ENCODE results near the gene GRAMD1B. TPM values are rescaled to one million over a fixed set of nuclear protein-coding genes. Genes with fewer than 3 reads are reported as not detected.

GRAMD1B gene
- total RNA-seq, 1 donor from 2014 or later: 5.5 TPM

DNA sequence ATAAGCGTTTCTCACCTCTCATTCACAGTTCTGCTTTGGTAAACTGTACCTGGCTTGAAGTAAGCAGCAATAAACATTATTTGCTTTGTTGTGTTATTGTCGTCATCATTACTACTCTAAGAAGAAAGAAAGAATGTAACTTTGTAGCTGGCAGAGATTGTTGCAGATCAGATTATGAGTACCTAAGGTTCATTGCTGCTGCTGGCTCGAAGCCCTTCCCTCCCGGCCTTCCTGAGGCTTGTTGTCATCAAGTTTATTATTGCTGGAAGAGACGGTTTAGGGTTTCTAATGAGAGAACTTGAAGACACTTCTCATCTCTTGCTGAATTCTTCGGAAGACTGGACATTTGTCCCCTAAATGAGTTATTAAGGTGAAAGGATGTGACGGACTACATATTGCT lies 101.3 kb downstream of the GRAMD1B start:
- no peak for DNase-seq (ENCODE audit: low read depth in 2 of 2)

DNA sequence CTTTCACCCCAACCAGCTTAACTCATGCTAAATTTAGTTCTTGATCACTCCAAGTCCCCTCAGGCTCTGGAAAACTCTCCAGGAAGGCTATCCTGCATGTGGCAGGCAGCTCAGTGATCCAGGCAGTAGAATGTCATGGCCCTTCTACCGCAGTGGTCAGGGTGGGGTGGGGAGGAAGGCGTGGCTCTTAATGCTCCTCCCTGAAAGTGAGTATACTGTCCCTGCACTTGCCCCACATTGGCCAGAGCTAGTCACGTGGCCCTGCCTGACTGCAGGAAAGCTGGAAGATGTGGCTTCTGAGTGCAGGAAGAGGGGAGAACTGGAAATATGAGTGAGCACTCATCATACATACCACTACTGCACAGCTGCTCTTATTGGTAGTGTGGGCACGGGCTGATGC lies 102.1 kb downstream of the GRAMD1B start:
- no peak for DNase-seq (ENCODE audit: low read depth in 2 of 2)

GRCh38 chr11:123535401-123535800 lies 105.3 kb downstream of the GRAMD1B start:
- no peak for DNase-seq (ENCODE audit: low read depth in 2 of 2)

- no peak for DNase-seq (ENCODE audit: low read depth in 2 of 2)
These were observed 106.8 kb downstream of the GRAMD1B start for GRCh38 chr11:123536690-123537437.

DNA sequence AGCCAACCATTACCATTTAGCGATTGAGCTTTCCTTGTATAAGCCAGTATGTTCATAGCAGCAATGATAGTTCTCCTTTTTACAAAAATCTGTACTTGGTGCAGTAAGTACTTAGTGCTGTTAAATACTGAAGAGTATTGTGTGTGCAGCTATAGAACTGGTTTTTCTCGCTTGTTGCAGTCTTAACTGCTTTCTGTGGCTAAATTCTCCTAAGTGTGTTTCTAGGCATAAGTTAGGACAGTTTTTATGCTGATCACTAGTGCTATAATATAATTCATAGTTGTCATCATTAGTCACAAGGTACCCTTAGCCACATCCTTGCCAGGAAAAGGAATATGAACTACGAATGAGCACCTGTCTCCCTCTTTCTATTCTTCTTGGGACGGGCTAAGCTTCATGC lies 107.7 kb downstream of the GRAMD1B start:
- DNase-seq (ENCODE audit: low read depth in 2 of 2): no peak

DNA sequence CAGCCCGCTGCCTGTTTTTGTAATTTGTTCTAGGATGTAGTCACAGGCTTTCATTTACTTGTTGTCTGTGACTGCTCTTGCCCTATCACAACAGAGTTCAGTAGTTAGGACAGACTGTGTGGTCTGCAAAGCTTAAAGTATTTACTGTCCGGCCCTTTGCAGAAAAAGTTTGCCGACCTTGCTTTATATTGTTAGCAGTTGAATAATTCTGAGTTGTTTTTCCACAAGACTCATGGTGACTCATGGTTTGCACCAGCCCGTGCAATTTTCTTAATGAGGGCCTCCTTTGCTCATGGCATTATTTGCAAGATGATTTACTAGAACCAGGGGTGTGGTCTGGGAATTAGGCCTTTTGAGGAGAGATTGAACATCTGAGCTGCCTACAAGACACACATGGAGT lies 113.7 kb downstream of the GRAMD1B start:
- no peak for DNase-seq (ENCODE audit: low read depth in 2 of 2)

GRCh38 chr11:123544631-123545375 lies 114.7 kb downstream of the GRAMD1B start:
- no peak for DNase-seq (ENCODE audit: low read depth in 2 of 2)

GRCh38 chr11:123545726-123546270 lies 115.7 kb downstream of the GRAMD1B start:
- no peak for DNase-seq (ENCODE audit: low read depth in 2 of 2)

DNA sequence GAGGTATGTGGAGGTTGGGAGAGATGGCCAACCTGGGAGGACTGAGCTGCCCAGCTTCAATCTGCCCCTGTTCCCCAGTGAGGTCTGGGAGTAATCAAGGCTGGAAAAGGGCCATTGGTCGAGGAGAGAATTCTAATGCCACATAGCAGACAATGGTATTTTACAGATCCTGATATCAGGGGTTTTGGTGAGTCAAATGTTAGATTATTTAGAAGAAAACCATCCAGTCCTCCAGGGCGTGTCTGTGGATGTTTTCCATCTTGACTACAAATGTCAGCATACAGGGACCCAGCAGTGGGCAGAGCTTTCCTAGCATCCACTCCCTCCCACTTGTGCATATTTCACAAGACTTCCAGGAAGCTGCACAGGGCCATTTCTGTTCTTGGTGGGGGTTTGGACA lies 116.4 kb downstream of the GRAMD1B start:
- no peak for DNase-seq (ENCODE audit: low read depth in 2 of 2)

- no peak for DNase-seq (ENCODE audit: low read depth in 2 of 2)
These were observed 117.1 kb downstream of the GRAMD1B start for GRCh38 chr11:123547180-123547579.

DNA sequence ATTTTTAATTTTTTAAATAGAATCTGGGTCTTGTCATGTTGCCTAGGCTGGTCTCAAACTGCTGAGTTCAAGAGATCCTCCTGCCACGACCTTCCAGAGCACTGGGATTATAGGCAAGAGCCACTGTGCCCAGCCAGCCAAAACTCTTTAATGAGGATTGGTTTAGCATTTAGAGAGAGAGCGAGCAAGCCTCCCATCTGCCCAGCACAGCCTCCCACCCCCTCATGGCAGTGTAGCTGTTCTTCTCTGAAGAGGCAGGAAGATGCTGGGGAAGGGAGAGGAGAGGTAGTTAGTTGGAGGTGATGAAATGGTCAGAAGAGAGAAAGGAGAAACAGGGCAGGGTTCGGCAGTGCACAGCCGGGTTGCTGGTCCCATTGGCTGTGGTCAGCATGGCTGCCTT lies 118.7 kb downstream of the GRAMD1B start:
- no peak for DNase-seq (ENCODE audit: low read depth in 2 of 2)

DNA sequence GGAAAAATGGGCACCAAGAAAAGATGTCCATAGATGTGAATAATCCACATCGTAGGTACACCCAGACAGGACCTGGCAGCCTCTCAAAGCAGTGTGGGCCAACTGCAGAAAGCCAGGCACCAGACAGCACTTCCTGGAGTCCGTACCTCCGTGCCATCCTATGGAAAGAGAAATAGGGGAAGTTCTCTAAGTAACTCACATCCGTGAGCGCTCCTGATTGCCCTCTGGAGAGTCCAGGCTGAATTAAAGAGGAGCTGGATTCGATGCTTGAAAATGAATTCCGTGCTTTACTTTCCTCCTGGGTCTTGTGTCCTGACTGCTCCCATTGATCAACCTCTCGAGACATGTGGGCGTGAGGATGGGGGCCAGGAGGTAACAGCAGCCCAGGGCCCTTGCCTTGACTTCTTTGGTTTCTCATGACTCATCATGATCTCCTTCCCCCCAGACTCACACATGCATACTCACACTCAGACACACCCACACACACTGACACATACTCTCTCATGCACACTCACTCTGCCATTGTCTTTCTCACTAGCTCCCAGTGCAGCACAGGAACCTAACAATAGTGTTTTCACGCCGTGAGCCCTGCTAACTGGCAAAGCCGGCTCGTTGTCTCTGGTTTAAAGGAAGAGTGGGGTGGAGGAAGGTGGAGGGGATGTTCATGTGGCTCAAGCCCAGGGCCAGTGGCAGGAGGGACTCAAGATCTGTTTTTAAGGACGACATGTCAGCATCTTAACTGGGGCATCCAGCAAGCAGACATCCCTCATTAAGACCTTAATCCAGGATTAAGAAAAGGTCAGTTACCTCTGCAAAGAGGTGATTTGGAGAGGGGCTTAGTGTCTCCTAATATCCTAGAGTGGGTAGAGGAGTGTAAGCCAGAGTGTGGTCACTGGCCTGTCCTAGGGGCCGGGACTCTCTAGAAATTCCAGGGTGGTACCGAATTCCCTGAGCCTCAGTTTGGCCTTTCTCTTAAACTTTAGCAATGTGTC lies 120.2 kb downstream of the GRAMD1B start:
- peak in 1 of 2 donors; percentile 29 for DNase-seq (ENCODE audit: low read depth in 2 of 2)

GRCh38 chr11:123551079-123551478 lies 121.0 kb downstream of the GRAMD1B start:
- DNase-seq (ENCODE audit: low read depth in 2 of 2): no peak

GRCh38 chr11:123556633-123557032 lies 126.6 kb downstream of the GRAMD1B start:
- DNase-seq (ENCODE audit: low read depth in 2 of 2): no peak

GRCh38 chr11:123558536-123559315 lies 128.7 kb downstream of the GRAMD1B start:
- DNase-seq (ENCODE audit: low read depth in 2 of 2): no peak

- DNase-seq (ENCODE audit: low read depth in 2 of 2): no peak
These were observed 129.5 kb downstream of the GRAMD1B start for GRCh38 chr11:123559523-123559955.

- peak in 1 of 2 donors; percentile 37 for DNase-seq (ENCODE audit: low read depth in 2 of 2)
These were observed 129.9 kb downstream of the GRAMD1B start for GRCh38 chr11:123560006-123560405.

DNA sequence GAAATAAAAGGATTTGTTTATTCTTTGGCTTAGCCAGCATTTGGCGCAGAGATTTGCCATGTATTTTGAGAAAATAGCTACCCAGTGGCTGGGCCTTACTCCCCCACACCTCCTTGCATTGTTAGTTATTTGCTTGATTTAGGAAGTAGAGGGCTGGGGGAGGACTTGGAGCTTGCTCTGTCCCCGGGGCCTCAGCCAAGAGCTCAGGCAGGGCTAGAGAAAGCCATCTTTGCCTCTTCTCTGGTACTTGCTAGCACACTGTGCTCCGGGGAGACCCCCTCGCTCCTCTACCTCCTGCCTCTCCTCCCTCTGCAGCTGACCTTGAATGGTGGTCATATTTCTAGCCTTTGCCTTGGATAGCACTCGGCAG lies 131.3 kb downstream of the GRAMD1B start:
- DNase-seq (ENCODE audit: low read depth in 2 of 2): no peak

DNA sequence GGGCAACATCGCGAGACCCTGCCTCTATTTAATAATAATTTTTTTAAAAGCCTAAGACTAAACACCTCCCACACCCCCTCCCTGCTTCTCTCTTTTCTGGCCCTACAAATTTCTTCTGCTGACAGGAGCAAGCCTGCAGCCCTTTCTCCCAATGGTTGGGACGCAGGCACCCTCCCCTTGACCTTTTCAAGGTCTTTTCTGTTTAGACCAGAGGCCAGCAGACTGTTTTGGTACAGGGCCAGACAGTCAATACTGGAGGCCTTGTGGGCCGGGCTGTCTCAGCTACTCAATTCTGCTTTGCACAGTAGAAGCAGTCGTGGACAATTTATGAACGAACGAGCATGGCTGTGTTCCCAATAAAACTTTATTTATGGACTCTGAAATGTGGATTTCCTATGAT lies 132.1 kb downstream of the GRAMD1B start:
- DNase-seq (ENCODE audit: low read depth in 2 of 2): no peak

DNA sequence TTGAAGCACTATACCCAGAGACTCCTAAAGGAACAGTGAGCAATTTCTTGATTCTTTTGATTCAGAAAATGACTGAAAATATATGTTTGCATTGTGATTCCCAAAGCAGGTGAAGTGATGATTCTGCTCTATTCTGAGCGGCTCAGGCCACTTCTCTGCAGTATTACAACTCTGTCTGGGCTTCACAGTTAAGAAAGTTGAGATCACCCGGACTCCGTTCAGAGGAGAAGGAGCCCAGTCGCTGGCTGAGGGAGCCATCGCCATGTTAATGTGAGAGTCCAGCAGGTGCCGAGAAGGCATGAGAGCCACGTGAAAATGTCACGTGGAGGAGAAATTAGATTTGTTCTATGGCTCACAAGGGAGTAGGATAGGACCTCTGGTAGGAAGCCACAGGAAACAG lies 132.8 kb downstream of the GRAMD1B start:
- no peak for DNase-seq (ENCODE audit: low read depth in 2 of 2)

- DNase-seq (ENCODE audit: low read depth in 2 of 2): no peak
These were observed 134.2 kb downstream of the GRAMD1B start for GRCh38 chr11:123564221-123564620.

All from dermis microvascular lymphatic vessel endothelial cell (primary cell).